KG1 (cell line): ENCODE data around the gene ELL.

Experiments used
- DNase-seq: peaks from one replicate; lab custom pipeline; 2025; lab: John Stamatoyannopoulos, UW

The ELL gene

DNA sequence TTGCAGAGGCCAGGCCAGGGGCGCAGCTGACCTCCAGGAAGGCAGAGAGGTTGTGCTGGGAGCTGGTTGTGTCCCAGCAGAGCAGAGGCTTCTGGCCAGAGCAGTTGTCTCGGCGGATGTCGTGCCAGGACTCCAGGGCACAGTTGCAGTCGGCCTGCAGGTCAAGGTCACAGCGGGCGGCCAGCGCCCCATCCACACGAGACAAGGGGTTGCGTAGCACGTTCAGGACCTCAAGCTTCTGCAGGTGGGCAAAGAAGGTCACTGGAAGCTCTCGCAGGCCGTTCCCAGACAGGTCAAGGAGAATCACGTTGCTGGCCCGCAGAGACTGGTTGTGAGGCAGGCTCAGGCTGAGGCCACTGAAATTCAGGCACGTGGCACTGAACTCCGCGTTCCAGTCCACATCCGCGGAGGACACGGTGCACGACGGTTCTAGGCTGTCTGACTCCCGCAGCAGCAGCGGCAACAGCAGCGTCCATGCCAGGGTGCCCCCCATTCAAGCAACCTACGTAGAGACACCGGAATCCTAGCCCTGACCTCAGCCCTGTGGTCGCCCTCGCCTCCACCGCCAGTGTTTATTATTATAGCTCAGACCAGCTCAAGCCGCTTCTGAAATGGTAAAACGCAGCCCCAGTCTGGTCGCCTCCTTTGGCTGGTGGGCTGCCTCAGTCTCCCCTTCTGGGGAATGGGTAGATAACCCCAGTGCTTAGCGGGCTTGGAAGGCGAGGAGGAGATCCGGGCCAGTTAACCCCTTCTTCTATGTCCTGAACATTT is 125.2 kb downstream of the ELL start:
- no peak for DNase-seq

DNA sequence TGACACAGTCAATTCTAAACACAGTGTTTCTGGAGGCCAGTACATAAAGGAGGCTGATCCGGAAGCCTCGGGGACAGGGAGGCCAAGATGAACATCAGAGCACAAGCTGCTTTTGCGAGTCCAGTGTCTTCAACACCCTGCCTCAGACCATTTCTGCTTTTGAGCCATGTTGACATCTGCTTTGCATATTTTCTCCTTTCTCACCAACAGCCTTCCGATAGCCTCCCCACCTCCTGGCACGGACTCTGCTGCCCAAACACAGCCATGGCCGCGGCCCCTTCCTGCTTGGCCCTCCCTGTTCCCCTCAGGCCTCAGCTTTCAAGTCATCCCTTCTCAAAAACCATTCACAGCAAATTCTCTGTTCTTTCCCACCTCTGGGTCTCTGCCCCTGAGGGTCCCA is 128.0 kb downstream of the ELL start:
- DNase-seq = no peak

DNA sequence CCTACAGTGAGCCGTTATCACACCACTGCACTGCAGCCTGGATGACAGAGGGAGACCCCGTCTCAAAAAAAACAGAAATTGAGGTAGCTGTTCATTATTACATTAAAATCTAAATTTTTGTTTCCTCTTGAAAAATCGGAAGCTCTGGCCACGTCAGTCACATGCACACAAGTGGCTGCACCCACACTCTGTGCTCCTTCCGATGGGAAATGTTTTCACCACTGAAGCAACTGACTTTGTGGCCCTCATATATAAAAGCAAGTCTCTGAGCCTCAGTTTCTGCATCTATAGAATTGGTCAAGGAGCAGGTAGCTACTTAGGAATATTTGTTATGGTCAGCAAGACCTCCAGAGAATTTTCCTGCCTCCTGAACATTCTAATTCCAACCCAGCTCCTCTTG is 128.9 kb downstream of the ELL start:
- no peak for DNase-seq
